Measurements from ENCODE around the gene SYNE3. TPM values are rescaled to one million over a fixed set of nuclear protein-coding genes. Genes with fewer than 3 reads are reported as not detected.
A peak's percentile ranks its signal among the peaks of the same experiment; 100 is the strongest.

Gene SYNE3
- total and polyA plus RNA-seq, 7 donors, result 0.45 to 4.7 (median 3.4) TPM

DNA sequence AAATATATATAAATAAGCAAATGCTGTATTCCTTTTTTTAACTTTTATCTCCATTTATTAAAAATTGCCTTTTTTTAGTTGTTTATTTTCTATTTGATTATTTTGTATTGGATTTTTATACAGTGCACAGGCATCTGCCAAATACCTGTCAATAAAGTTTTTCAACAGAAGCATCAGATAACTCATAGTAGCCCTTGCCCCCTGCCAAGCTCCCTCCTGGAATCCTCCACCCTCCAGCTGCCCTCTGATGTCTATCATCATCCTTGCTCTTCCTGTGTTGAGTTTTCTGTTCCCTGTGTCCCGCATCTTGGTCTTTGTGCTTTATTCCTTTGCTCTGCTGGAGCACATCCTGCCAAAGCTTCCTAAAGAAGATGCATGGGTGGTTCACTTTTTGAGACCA lies 35.0 kb upstream of the SYNE3 start:
- Histone ChIP-seq H3K4me3 (no peak overlapping the region), H3K36me3 (ENCODE audit: insufficient read depth in 1 of 2, low read depth in 1 of 2) (no peaks in the 10 kb centered on the region), H3K27ac (no peak overlapping the region), H3K27me3 (ENCODE audit: insufficient read depth in 3 of 3, low read length in 2 of 3) (no peaks in the 10 kb centered on the region), H3K4me1 (peaks cover 6% of the 10 kb centered on the region), H3K9me3 (no peaks in the 10 kb centered on the region)
- DNase-seq, result no peak
- TF ChIP-seq CTCF (IDR thresholded peaks at IDR 0.05), result no peak
- WGBS, 3 donors, result 77 to 100% (median 96%) methylated on average over 1 of the region's 1 CpG
- intact Hi-C loops (cut with DNase I), result no loop called here
- no peak for ATAC-seq

- no peak overlapping the region for H3K27ac ChIP-seq
- H3K9me3 ChIP-seq, result no peaks in the 10 kb centered on the region
- intact Hi-C loops (cut with DNase I), result no loop called here
- WGBS, 3 donors, result 60 to 67% (median 64%) methylated on average over 16 of the region's 16 CpGs
- H3K4me1 ChIP-seq, result peaks cover 17% of the 10 kb centered on the region
- ATAC-seq, result peak in 2 of 4 donors; percentile 13 to 15
- peaks cover 0 to 2% of the 10 kb centered on the region in 2 donors for H3K36me3 ChIP-seq (ENCODE audit: insufficient read depth in 1 of 2, low read depth in 1 of 2)
- no peak for TF ChIP-seq CTCF (IDR thresholded peaks at IDR 0.05)
- H3K27me3 ChIP-seq (ENCODE audit: insufficient read depth in 3 of 3, low read length in 2 of 3), result no peaks in the 10 kb centered on the region
- DNase-seq, result no peak
- no peak overlapping the region for H3K4me3 ChIP-seq
These were observed 33.5 kb upstream of the SYNE3 start for GRCh38 chr14:95549656-95550585.

- 76 to 81% (median 79%) methylated on average over 9 of the region's 9 CpGs for WGBS, 3 donors
- Histone ChIP-seq H3K27ac (no peak overlapping the region), H3K36me3 (ENCODE audit: insufficient read depth in 1 of 2, low read depth in 1 of 2) (peaks cover 0 to 13% of the 10 kb centered on the region in 2 donors), H3K27me3 (ENCODE audit: insufficient read depth in 3 of 3, low read length in 2 of 3) (no peaks in the 10 kb centered on the region), H3K9me3 (no peaks in the 10 kb centered on the region), H3K4me3 (no peak overlapping the region), H3K4me1 (peaks cover 17% of the 10 kb centered on the region)
- no peak for ATAC-seq
- intact Hi-C loops (cut with DNase I), result no loop called here
- no peak for TF ChIP-seq CTCF (IDR thresholded peaks at IDR 0.05)
- no peak for DNase-seq
These were observed 32.0 kb upstream of the SYNE3 start for GRCh38 chr14:95548328-95548929.

DNA sequence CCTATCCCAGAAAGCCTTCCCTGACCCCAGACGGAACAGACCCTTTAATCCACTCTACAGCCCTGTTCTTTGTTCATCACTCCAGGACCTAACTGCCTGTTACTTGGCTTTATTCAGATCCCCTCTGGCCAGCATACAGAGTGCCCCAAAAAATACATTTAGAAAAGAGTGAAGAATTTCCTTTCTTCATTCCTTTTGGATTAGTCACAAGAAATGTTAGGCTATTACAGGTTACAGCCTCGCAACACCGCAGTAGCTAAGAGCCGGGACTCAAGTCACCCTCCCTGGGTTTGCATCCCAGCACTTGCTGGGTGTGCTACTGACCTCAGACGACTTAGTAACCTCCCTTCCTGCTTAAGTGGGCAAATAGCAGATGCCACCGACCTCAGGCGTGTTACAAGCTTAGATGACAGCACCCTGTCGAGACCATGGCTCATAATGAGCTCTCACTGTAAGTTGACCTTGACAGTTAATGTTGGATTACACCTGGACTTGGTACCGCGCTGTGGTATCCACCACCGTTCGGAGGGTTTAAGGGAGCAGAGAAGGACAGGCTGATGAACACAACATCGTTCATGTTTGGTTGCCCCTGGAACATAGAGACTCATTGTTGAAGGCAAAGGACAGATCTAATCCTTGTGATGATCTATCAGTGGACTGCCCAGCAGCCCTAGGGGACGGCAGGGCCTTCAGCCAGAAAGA lies 31.3 kb upstream of the SYNE3 start:
- intact Hi-C loops (cut with DNase I), result no loop called here
- Histone ChIP-seq H3K27ac (no peak overlapping the region), H3K4me1 (peaks cover 17% of the 10 kb centered on the region), H3K36me3 (ENCODE audit: insufficient read depth in 1 of 2, low read depth in 1 of 2) (peaks cover 0 to 13% of the 10 kb centered on the region in 2 donors), H3K4me3 (no peak overlapping the region), H3K9me3 (no peaks in the 10 kb centered on the region), H3K27me3 (ENCODE audit: insufficient read depth in 3 of 3, low read length in 2 of 3) (no peaks in the 10 kb centered on the region)
- ATAC-seq (peak; percentile 36 to 45 (median 40)), DNase-seq (no peak)
- TF ChIP-seq CTCF (IDR thresholded peaks at IDR 0.05), result no peak
- WGBS, 3 donors, result 54 to 67% (median 62%) methylated on average over 14 of the region's 14 CpGs
